22Rv1 (cell line): ENCODE data around the gene RARA.

Experiments
- H3K27ac ChIP-seq: fragments of 450-650 bp; 2 replicates; pipeline ENCODE4 v1.5.1; 2017
- CTCF ChIP-seq: fragments of 450-650 bp; IDR thresholded peaks from 2 replicates; pipeline ENCODE4 v1.5.1; 2017; ENCODE audit warnings: mild to moderate bottlenecking
- ZFX ChIP-seq: fragments of 450-650 bp; IDR thresholded peaks from 2 replicates; pipeline ENCODE4 v1.6.1; 2017; ENCODE audit warnings: antibody characterized with exemption, borderline replicate concordance

The RARA gene

GRCh38 chr17:40333781-40334448, 24.9 kb downstream of the RARA start:
- TF ChIP-seq CTCF (no peak), ZFX (no peak)
- no peak overlapping the region for H3K27ac ChIP-seq

GRCh38 chr17:40335620-40336019, 26.6 kb downstream of the RARA start:
- TF ChIP-seq ZFX, result no peak
- TF ChIP-seq CTCF, result no peak
- no peak overlapping the region for H3K27ac ChIP-seq

GRCh38 chr17:40337351-40337750, 28.4 kb downstream of the RARA start:
- H3K27ac ChIP-seq, result no peak overlapping the region

GRCh38 chr17:40338058-40338457, 29.1 kb downstream of the RARA start:
- H3K27ac ChIP-seq, result no peak overlapping the region
- TF ChIP-seq CTCF (no peak), ZFX (no peak)

More at GRCh38 chr17:40337351-40337750, 28.4 kb downstream of the RARA start:
- TF ChIP-seq CTCF (no peak), ZFX (no peak)

- TF ChIP-seq CTCF (no peak), ZFX (no peak)
- no peak overlapping the region for H3K27ac ChIP-seq
These were observed 30.1 kb downstream of the RARA start for GRCh38 chr17:40338941-40339649.

GRCh38 chr17:40340327-40340726, 31.3 kb downstream of the RARA start:
- H3K27ac ChIP-seq, result no peak overlapping the region
- no peak for TF ChIP-seq CTCF
- TF ChIP-seq ZFX, result no peak
